ENCODE measurements around the gene ERC2.

Gene ERC2

GRCh38 chr3:55812394-55813013 is 655.8 kb downstream of the ERC2 start:
- no peak overlapping the region for H3K4me3 ChIP-seq (ENCODE audit: low read depth, low read length)
- in situ Hi-C loops (cut with HindIII; ENCODE audit: low sequenced_read_pairs) = no loop called here
- no peak for TF ChIP-seq CTCF (IDR thresholded peaks at IDR 0.05; ENCODE audit: low read depth, low read length, missing control alignments)
- DNase-seq (ENCODE audit: low read depth) = no peak

GRCh38 chr3:55807210-55807609 is 661.1 kb downstream of the ERC2 start:
- in situ Hi-C loops (cut with HindIII; ENCODE audit: low sequenced_read_pairs) = no loop called here
- TF ChIP-seq CTCF (IDR thresholded peaks at IDR 0.05; ENCODE audit: low read depth, low read length, missing control alignments) = no peak
- H3K4me3 ChIP-seq (ENCODE audit: low read depth, low read length) = no peak overlapping the region
- DNase-seq (ENCODE audit: low read depth) = no peak

GRCh38 chr3:55805169-55805568 is 663.1 kb downstream of the ERC2 start:
- DNase-seq (ENCODE audit: low read depth) = no peak
- no peak for TF ChIP-seq CTCF (IDR thresholded peaks at IDR 0.05; ENCODE audit: low read depth, low read length, missing control alignments)
- no peak overlapping the region for H3K4me3 ChIP-seq (ENCODE audit: low read depth, low read length)
- in situ Hi-C loops (cut with HindIII; ENCODE audit: low sequenced_read_pairs) = no loop called here

GRCh38 chr3:55804170-55805095 is 663.8 kb downstream of the ERC2 start:
- DNase-seq (ENCODE audit: low read depth) = no peak
- no peak overlapping the region for H3K4me3 ChIP-seq (ENCODE audit: low read depth, low read length)
- in situ Hi-C loops (cut with HindIII; ENCODE audit: low sequenced_read_pairs) = no loop called here
- no peak for TF ChIP-seq CTCF (IDR thresholded peaks at IDR 0.05; ENCODE audit: low read depth, low read length, missing control alignments)

GRCh38 chr3:55802816-55803215 is 665.5 kb downstream of the ERC2 start:
- no peak for TF ChIP-seq CTCF (IDR thresholded peaks at IDR 0.05; ENCODE audit: low read depth, low read length, missing control alignments)
- DNase-seq (ENCODE audit: low read depth) = no peak
- H3K4me3 ChIP-seq (ENCODE audit: low read depth, low read length) = no peak overlapping the region
- in situ Hi-C loops (cut with HindIII; ENCODE audit: low sequenced_read_pairs) = no loop called here

GRCh38 chr3:55801676-55802075 is 666.6 kb downstream of the ERC2 start:
- in situ Hi-C loops (cut with HindIII; ENCODE audit: low sequenced_read_pairs) = no loop called here
- DNase-seq (ENCODE audit: low read depth) = no peak
- TF ChIP-seq CTCF (IDR thresholded peaks at IDR 0.05; ENCODE audit: low read depth, low read length, missing control alignments) = no peak

More at GRCh38 chr3:55801676-55802075, 666.6 kb downstream of the ERC2 start:
- H3K4me3 ChIP-seq (ENCODE audit: low read depth, low read length) = no peak overlapping the region

Measured in astrocyte of the cerebellum (primary cell).